HG03039 (cell line): ENCODE data around the gene SOX8.

ENCODE experiments used
- ATAC-seq: cut with Tn5 transposase; IDR thresholded peaks from one replicate; pipeline ENCODE4 v1.9.1; 2021; ENCODE audit warnings: mild to moderate bottlenecking, moderate library complexity; ENCODE audit not compliant: unreplicated experiment

SOX8 gene

DNA sequence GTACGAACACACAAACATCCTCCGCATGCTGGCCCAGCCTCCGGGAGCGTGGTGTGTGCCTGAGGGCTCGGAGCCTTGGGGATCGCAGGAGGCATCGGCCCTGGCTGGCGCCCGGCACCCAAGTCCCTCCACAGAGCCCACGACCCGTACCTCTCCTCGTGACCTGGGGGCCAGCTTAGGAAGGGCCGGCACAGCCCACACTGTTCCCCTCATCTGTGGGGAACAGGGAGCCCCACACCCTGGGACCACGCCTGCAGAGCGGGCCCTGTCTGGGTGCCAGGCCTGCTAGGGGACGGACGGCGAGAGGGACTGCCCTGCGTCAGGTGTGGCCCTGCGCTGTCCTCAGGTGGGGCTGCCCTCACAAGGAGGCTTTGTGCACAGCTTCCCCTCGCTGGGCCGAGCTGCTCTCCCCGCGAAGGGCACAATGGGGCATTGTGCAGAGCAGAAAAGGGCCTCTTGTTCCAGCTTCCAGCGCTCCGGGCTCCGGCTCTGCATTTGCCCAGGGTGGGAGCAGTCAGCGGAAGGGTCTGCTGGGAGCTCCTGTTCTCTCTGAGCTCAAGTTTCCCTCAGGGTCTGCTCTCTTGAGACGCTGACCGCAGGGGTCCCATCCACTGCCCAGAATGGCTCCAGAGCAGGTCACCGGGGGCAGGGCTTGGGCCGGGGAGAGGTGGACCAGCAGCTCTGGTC is 9.1 kb upstream of the SOX8 start:
- no peak for ATAC-seq

DNA sequence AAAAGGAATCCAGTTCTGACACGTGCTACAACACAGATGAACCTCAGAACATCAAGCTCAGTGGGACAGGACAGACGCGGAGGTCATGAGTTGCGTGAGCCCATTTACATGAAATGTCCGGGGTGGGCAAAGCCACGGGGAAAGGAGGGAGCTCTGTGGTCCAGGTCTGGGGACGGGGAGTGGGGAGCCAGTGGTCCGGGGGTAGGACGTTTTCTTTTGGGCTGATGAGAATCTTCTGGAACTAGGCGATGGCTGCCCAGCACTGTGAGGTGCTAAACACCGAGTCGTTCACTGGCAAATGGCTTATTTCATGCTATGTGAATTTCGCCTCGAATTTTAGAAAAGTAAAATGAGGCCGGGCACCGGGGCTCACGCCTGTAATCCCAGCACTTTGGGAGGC is 8.2 kb upstream of the SOX8 start:
- ATAC-seq, result no peak

DNA sequence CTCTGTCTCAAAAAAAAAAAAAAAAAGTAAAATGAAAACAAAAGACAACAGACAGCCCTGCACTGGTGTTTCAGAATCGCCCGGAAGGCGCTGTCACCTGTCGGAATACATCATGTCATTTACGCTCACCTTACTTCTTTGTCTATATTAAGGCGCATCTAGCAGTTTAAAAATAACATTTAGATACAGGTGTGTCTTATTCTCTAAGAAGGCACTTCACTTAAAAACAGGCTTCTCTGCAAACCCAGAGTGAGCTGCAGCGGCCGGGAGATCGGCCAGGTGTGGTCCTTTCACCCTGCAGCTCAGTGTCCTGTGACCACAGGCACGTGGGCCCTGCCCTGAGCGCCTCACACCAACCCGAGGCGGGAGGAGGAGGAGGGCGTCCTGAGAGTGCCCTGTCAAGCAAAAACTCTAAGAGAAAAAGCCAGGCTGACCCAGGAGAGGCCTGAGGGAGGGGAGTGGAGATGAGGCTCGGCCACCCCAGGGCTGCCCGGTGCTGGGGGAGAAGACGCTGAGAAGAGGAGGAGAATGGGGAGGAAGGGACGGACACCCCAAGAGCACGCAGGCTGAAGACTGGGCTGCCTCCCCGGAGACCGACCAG is 7.5 kb upstream of the SOX8 start:
- ATAC-seq, result no peak

DNA sequence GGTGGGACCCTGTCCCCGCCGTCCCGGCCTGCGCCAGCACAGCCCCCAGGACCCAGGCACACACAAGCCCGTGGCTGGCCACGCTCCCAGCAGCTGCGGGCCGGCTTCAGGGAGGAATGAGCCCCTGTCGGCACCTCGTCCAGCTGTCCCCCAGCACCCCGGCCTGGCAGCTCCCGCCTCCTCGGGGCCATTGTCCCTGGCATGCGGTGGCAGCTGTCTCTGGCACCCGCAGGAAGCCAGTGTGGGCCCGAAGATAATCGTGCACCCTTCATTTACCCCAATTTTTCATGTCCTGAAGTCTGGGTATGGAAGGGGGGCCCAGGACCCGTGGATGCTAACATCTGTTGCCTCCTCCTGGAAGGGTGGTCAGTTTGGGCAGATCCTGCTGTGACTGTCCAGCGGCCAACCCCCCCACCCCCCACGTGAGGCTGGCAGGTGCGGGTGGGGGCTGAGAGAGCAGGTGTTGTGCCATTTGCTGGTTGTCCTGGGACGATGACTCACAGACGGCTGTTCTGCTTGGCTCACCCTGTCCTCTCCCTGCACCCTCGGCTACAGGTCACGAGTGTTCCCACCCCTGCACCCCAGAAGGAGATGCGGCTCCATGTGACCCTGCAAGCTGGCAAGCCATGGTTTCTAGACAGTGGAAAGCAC is 6.8 kb upstream of the SOX8 start:
- ATAC-seq, result no peak

DNA sequence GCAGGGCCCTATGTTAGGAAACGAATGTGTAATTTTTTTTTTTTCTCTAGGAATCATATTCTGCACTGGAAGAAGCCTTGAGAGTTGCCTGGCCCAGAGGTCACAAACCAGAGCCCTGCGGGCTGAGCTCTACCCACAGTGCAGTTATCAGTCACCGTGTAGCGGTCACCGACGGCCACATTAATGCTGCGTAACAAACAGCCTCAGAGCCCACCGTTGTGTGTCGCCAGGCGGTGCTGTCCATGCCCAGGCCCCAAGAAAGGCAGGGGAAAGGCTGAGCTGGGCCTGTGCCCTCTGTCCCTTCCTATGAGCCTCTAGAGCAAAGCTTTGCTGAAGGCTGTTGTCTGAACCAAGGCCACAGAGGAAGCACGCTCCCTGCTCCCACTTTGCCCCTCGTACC is 6.3 kb upstream of the SOX8 start:
- ATAC-seq, result no peak

DNA sequence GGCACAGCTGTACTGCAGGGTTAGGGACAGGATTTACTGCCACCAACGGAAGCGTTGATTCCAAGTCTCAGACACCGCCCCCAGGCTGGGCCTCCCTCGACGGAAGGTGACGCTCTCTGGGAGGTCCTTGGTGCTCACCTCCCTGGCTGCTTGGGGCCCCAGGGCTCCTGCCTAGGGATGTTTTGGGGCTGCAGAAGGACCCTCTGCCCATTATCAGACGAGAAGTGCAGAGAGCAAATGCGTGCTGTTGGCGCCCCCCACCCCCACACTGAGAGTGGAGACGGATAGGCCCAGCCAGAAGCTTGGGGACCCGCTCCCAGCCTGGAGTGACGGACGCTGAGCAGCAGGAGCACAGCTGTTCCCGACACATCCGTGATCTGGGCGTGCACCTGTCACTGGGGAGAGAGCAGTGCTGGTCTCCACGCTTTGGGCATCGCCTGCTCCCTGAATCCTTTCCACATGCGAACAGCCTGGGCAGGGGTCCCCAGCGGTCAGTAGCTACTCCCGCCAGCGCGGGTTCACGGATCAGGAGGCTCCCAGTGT is 5.1 kb upstream of the SOX8 start:
- ATAC-seq, result no peak

DNA sequence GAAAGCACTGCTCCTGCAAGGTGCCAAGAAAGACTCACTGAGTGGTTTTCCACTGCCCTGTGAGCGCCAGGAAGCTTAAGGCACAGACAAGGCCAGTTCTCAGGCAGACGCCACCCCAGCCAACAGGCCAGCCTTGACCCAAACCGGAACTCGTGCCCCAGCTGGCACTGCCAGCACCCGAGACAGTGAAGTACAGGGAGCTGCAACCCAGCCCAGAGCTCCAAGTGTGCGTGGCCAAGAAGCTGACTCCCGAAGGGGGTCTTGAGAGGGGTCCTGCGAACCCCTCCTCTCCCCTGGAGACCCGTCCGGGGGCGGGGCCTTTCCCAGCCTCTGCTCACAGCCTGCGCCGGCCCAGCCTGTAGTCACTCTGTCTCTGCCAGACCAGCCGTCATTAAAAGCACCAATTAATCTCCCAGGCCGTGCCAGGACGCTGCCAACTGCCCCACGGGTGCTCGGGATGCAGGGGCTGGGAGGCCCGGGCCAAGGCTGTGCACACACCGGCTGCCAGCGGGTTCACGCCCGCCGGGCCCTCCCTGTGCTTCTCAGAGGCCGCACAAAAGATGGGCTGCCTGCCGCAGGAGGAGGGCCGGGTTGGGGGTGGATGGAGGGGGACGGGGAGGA is 4.4 kb upstream of the SOX8 start:
- no peak for ATAC-seq

DNA sequence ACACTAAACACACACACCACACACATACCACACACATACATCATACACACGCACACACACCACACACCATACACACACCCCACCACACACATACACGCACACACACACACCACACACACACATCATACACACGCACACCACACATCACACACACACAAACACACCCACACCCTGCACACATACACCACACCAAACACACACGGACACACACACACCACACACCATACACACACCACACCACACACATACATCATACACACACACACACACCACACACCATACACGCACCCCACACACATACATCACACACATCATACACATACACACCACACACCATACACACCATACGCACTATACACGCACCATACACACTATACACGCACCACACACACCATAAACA is 3.7 kb upstream of the SOX8 start:
- no peak for ATAC-seq

DNA sequence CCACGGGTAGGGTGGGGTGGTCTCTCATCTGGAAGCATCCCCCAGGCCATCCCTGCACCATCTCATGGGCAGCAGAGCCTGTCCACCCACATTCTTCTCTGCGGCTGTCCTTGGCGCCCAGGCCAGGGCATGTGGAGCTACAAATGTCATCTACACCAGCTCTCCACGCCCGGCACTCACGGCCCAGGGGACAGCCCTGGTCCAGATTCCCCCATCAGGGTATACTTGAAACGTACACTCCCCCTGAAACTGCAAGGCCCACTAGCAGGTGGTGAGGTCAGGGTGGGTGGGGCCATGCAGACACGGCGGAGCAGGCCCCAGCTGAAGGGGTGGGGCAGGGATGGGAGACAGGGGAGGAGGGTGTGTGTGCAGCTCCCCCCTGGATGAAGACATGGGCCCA is 3.2 kb upstream of the SOX8 start:
- ATAC-seq, result no peak

DNA sequence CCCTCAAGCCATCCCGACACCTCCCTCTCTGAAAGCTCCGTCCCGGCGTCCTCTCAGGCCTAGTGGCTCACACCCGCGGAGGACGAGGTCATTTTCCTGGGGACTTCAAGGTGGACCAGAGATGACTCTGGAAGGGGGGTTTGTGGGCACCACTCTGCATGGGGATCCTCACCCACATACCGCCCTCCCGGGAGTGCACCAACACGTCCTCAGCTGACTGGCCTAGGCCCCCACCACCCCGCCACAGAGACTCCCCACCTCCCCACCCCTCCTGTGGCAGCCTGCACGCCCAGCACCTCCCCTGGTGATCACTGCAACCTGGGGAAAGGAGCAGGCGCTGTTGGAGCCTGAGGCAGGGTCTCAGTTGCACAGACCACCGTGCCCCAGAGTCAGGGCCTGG is 2.4 kb upstream of the SOX8 start:
- no peak for ATAC-seq

DNA sequence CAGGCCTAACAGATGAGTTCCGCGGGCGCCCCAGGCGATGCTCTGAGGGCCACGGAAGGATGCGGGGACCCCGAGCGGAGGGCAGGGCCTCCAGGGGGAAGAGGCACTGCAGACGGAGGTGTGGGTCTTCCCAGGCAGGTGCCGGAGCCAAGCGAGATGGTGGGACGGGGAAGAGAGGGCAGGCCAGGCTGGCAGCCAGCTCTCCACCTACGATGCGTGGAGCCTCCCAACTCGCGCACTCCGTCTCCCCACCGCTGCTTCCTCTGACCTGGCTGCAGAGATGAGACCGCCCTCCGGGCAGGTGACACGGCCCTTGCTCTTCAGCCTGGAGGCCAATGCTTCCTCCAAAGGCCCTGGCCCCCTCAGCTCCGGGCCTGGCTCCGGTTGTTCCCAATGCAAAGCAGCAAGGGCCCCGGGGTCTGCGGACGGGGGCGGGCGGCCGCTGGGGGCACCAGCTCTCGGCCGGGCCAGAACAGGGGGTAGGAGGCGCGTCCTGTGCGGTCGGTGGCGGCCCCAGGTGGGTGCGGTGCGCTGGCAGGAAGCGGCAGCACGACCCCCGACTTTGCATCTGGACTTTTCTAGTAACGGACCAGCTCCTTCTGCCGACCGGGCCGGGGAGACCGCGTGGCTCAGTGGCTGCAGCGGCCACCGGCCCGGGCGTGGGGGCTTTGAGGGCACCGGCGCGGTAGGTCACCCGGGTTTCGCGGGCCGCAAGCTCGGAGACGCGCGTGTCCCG is 1.5 kb upstream of the SOX8 start:
- no peak for ATAC-seq

DNA sequence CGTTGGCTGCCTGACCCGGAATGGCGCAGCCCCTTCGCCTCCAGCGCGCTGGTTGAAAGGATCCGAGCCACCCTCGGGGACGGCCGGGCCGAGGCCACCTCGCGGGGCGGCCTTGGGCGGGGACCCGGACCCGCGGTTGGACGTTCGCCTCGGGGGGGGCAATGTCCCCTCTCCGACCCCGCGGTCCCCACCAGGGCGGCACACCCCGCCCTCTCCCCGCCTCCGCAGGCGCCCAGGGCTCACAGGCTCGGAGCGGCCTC is 1.0 kb upstream of the SOX8 start:
- ATAC-seq, result no peak

DNA sequence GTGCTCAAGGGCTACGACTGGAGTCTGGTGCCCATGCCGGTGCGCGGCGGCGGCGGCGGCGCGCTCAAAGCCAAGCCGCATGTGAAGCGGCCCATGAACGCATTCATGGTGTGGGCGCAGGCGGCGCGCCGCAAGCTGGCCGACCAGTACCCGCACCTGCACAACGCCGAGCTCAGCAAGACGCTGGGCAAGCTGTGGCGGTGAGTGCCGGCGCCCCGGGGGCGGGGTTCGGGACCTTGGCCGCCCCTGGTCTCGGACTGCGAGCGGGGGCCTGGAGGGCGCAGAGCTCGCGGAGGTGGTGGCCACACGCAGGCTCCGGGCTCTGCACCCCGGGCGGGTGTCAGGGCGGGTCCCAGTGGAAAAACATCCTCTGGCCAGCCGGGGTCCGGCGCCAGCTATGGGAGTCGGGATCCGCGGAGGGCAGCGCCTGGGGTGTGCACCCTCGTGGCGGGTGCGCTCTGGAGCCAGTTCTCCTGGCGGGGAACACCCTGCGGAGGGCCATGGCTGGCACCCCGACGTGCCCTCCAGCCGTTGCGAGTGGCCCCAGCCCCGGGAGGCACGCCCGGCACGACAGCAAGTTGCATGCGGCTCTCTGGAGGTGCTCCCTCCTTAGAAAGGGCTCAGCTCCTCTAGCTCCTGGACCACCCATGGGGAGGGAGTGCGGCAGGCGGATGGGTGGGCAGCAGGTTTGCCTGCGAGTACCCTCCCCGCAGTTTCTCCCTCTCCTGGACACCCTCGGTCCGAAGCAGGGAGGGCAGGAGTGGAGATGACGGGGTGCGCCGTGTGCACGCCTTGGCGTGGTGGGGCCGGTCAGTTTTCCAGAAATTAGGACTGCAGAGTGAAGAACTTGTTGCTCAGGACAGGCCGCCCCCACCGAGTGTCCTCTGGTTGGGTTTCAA is 824 bp downstream of the SOX8 start:
- ATAC-seq, result no peak

DNA sequence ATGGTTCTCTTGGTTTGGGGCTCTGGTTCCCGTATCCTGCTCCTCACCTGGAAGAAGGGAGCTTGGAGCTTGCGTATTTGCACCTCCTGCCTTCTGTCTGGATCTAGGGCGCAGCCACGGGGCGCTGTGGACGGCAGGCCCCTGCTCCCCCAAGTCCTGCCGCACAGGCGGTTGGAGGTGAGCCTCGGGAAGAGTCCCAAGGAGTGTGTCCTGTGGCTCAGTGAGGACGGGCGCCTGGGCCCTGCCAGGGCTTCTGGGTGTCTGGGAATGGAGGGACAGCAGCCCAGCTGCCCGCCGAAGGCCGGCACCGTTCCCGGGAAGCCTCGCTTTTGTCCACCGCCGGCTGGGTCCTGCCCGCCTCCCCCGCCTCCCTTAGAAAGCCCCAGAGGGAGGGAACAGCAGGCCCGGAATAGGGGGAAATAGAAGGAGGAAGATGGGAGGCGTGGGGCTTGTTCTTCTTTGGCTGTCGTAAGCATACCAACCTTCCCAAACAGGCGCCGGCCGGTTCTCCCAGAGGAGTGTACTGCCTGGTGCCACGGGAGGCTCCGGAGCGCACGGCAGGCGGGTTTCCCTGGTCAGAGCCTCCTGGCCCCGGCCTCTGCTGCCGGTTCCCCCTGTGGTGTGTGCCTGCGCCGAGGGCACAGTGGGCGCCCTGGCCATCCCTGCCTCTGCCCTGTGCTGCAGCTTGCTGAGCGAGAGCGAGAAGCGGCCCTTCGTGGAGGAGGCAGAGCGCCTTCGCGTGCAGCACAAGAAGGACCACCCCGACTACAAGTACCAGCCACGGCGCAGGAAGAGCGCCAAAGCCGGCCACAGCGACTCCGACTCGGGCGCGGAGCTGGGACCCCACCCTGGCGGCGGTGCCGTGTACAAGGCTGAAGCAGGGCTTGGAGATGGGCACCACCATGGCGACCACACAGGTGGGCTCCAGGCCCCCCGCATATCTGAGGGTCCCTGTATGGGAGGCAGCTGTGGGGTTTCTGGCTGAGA is 1.8 kb downstream of the SOX8 start:
- ATAC-seq, result no peak

DNA sequence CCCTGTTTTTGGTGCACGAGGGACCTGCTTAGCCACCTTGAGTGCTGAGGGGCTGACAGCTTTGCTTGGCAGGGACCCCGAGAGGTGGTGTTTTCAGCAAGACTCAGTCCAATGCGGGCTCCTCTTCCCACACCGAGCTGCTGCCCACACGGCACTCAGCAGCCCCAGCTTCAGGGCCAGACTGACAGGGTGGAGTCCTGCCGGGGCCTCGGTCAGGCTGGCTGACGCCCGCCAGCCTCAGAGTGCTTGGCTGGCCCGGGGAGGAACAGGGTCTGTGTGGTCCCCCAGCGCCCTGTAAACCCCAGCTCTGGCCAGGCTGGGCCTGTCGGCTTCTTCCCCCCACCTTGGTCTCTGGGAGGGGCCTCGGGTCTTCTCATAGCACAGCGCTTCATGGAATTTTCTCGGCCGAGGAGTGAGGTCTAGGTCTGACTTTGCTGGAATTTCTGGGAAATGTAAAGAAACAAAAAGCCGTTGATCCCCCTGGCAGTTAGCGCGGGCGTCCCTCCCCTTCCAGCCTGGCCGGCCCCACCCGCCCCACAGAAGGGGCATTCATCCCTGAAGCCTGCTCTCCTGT is 2.6 kb downstream of the SOX8 start:
- no peak for ATAC-seq

DNA sequence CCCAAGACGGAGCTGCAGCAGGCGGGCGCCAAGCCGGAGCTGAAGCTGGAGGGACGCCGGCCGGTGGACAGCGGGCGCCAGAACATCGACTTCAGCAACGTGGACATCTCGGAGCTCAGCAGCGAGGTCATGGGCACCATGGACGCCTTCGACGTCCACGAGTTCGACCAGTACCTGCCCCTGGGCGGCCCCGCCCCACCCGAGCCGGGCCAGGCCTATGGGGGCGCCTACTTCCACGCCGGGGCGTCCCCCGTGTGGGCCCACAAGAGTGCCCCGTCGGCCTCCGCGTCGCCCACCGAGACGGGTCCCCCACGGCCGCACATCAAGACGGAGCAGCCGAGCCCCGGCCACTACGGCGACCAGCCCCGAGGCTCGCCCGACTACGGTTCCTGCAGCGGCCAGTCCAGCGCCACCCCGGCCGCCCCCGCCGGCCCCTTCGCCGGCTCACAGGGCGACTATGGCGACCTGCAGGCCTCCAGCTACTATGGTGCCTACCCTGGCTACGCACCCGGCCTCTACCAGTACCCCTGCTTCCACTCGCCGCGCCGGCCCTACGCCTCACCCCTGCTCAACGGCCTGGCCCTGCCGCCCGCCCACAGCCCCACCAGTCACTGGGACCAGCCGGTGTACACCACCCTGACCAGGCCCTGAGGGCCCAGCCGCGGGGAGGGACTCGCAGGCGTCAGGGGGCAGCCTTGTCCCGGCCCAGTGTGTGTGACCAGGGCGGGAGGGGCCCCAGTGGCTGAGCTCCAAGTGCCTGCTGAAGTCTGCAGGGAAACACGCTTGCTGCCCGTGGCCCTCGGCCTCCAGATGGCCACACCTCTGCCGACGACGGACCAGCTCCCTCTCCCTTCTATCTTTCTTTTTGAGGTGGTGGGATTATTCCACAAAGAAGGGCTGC is 3.4 kb downstream of the SOX8 start:
- ATAC-seq, result no peak

DNA sequence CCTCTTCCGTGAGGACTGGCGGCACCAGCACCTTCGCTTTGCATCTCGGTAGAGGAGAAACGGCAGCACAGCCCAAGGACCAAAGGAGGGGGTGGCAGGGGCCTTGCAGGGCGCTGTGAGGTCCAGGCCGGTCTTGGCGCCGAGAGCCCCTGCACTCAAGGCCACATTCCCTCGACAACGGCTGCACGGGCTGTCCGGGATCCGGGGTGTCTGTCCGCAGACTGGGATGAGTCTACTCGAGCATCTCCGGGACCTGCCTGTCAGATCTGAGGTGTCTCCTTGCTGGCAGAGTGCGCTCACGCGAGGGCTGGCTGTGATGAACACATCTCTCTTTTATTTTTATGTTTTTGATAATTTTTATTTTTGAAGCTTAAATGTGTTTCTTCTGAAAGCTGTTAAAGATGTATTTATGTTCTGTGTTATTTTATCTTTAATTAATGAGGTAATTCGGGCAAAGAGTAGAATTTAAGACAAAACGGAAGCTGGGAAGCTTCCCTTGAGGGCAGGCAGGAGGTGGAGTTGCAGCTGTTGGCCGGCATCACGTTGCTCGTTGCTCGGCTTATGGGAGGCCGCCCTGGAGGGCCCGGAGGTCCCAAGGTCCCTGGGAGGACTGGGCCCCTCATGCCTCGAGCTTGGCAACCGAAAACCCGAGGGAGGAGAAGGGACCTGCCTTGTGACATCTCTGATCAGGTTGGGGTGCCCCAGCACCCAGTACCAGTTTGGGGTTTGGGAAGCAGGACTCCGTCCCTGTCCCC is 4.3 kb downstream of the SOX8 start:
- no peak for ATAC-seq
